GM21360 (cell line): ENCODE results near the gene PRRT4.

ENCODE experiments used
- ATAC-seq: cut with Tn5 transposase; IDR thresholded peaks from one replicate; pipeline ENCODE4 v1.9.1; 2021; ENCODE audit warnings: mild to moderate bottlenecking, moderate library complexity; ENCODE audit not compliant: unreplicated experiment

The PRRT4 gene

DNA sequence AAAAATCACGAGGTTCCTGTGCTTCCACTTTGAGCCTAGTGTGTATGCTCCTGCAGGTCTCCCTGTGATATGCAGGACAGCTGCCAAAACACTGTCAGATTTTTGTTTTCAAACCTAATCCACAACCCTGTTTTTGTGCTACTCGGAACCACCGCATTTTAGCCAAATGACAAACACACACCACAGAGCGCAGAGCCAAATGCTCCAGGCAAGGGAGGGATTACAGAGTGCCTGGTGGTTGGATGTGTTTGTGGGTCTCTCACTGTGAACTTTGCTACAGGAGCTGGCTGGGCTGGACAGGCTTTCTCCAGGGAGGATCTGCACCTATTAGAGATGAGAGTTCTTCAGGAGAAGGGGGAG, 12.0 kb downstream of the PRRT4 start:
- ATAC-seq: no peak

DNA sequence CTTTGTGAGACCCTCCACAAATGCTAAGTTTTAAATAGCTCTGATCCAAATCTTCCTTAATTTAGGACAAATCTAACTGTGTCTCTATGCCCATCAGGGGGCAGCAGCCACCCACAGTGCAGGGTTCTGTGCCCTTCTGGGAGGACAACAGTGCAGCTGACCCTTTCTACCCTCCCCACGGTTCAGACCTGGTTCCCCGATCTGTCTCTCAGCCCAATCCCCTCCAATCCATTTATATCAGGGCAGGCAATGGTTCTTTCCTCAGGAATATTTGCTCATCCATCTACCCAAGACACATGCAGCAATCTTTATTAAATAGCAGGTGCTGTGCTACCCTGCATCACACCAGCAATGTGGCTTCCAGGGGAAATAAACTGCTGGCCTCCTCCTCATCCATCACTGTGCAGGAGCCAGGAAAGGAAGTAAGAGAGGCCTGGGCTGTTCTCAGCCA, 13.8 kb downstream of the PRRT4 start:
- no peak for ATAC-seq

DNA sequence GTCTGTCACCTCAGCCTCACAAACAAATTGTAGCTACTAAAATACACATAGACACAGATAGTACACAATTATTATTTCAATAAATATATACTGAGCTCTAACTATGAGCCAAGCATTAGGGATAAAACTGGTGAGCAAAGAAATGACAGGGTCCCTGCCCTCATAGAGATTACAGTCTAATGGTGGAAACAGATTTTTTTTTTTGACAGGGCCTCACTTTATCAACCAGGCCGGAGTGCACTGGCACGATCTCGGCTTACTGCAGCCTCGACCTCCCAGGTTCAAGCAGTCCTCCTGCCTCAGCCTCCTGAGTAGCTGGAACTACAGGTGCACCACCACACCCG, 17.1 kb downstream of the PRRT4 start:
- no peak for ATAC-seq

DNA sequence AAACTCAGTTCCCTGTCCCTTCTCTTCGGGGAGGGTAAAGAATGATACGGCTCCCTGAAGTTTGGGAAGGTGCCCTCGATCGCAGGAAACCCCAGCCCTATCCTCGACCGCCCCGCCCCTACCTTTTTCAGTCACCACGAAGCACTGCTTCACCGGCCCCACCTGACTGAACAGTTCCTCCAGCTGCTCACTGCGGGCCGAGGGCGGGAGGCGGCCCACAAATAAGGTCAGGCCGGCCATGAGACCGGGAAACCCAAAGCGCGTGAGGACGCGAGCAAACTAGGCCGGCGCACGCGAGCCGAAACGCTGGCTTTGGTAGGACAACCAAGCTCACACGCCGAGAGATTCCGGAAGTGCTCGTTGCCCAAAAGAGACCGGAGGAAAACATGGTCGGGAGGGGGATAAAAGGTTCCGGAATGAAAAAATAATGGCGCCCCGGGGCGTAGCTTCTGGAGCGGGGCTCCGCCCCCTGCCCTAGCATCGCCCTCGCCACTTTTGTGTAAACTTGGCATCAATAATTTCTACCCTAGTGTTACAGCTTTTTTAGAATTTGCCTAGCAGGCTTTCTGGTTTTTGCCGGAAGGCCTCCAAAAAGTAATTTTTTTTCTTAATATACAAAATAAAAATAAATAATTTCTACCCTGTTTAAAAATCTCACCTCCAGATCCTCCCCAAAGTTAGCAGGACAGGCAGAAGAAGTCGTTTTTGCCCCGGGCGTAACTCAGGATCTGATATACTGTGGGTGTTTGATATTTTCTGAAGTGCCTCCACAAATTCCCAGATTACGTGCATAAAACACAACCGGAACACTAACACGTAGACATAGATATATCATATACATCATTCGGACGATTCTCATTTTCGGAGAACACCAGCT, 17.7 kb downstream of the PRRT4 start, which contains the start of gene RBM28:
TSS of gene RBM28 (minus strand) at position 355 of the 877 bp plus-strand sequence. CDS start at position 240, 115 bp downstream.
- ATAC-seq: peak; percentile 94

DNA sequence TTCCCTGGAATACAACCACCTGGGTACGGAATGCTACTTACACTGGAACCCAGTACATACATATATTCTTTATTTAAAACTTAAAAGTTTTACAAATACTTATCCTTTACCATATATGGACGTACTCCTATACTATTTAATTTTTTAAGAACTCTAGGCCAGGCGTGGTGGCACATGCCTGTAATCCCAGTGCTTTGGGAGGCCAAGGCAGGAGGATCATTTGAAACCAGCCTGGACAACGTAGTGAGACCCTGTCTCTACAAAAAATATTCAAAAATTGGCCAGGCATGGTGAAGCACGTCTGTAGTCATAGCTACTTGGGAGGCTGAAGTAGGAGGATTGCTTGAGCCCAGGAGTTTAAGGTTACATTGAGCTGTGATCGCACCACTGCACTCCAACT, 19.8 kb downstream of the PRRT4 start:
- ATAC-seq: no peak

DNA sequence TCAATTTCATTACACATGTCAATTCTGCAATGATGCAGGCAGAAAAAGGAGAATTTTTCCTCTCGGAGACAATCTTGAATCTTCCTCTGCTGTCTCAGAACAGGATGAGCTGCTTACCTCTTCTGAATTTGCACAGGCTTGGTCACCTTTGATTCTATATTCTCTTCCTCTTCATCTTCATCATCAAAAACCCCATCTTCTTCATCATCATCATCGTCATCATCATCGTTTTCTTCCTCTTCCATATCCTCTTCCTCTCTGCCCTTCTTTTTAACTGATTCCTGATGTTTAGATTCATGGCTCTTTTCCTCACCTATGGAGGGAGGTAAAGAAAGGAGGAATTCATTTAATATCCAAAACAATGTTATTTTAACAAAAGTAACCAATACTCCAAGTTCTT, 25.8 kb downstream of the PRRT4 start:
- no peak for ATAC-seq

DNA sequence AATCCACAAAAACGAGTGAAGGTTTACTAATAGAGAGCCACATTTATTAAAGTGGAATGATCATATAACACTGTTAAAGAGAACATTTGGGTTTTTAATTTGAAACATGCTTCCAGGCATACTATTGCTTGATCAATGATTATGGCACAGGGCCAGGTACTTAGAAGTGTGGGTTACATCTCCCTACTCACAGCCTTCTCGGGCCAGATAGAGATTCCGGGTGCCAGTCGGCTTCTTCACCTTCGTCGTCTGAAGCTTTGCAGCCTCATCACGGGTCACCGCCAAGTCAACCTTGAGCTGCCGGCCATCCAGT, 37.2 kb downstream of the PRRT4 start:
- no peak for ATAC-seq

DNA sequence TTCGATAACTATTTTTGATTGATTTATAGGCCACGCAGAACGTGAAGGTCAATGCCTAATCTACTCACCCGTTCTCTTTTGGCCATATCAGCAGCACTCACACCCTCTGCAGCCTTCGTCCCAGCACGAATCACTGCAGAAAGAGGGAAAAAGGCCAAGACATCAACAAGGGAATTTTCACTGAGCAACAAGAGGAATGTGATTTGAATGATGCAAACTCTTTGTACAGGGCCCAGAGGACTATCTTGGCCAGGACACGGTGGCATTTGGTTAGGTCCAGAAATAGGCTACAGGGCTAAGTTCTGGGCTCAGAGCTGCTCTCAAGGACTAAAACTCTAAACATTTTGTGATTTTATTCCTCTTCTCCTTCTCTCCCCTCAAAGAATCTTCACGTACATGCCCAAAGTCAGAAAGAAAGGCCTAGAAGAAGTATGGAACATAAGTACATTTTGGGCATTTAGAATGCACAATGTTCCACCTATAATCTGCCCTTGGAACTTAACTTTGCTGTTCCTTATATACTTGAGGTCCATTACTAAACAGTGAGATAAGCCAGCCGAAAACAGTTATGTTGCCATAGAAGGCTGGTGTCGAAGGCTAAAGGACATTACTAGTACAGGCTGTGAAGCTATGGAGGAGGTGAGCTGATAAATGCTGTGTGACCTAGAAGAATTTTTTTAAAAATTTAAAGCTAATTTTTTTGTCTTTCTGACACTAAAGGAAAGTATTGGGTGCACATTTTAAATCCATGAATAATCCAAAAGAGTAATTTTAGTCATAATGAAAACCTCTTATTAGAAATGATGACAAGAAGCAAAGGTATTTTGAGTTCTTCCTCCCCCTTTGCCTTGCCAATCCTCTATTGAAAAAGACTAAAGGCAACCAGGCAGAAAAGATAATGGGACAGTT, 37.8 kb downstream of the PRRT4 start:
- no peak for ATAC-seq

DNA sequence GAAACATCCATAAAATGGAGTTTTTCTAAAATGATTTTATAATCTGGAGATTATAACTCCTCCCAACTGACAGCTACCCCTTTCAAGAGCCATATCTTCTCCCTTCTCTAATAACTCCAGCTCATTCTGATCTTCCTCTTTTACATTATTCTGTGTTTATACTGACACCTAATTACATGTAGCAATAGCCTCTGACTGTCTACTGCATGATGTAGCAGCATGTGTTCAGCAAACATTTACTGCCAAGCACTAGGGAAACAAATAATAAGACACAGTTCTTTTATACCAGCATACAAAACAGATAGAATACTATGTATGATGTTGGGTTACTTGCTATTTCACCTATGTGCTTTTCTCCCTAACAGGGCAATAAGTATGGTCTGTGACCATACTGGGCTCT, 38.5 kb downstream of the PRRT4 start:
- ATAC-seq: no peak

DNA sequence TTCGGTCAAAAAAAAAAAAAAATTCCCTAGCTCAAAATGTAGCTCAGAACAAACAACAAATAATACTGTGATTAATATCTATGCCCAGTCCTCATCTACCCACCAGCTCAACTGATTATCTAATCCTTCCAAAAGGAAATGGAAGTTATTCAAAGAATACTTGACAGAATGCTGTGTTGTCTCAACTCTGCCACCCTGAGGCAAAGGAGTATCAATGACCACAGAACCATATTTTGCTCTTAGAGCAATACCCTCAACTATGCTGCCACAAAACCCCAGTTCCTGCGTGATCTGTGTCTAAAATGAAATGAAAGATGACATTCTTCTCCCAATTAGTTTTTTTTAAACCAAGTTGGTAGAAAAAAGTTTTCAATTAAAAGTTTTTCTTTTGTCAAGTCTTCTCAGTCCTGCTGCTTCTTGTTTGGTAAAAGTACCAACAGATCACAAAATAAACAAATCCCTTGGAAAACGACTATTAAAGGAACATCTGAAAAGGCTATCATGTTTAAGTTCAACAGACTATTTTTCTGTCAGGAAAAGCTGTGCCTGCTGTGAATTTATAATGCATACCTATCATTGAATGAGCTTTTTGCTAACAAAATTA, 39.3 kb downstream of the PRRT4 start:
- no peak for ATAC-seq

DNA sequence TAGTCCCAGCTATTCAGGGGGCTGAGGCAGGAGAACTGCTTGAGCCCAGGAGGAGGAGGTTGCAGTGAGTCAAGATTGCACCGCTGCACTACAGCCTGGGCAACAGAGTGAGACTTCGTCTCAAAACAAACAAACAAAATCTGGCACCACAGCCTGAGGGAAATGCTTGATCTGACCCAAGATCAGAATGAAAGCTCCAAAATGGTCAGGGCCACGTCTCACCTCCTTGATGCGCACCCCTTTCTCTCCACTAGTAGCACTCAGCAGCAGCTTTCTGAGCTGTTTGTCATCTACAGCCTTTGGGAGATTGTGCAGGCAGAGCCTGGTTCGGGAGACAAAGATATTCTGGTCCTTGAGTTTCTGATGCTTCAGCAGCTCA, 40.5 kb downstream of the PRRT4 start:
- no peak for ATAC-seq

DNA sequence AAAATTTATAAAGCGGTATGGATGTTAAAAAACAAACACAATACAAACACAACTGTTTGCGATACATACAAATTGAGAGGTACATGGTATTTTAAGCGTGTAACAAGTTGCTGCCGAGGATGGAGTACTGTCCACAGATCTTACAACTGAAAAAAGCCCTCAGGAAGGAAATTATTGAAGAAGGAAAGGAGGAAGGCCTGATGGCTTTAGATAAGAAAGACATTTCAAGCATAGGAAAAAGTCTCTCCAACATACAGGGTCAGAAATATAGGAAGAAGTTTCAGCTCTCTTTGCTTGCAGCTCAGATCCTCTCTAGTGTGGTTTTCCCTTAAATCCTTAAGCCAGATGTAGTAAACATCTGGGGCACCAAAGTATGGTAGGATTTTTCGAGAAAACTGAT, 42.8 kb downstream of the PRRT4 start:
- ATAC-seq: no peak

DNA sequence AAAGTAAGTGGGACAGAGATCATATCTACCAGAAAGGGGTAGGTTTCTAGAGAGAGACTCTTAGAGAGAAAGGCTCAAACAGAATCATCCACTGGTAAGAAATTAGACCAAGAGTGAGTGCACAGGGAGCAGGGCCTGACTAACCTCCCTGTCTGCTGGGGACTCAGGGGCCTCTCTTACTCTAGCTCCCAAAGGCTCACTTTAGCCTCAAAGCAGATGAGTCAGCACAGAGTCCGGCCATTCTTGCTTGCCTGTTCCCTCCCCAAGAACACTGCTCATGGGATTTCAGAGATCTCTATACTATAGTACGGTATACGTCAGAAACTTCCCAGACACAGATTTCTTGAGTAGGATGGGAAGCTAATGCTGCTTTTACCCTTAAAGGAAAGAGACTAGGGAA, 50.5 kb downstream of the PRRT4 start:
- no peak for ATAC-seq

DNA sequence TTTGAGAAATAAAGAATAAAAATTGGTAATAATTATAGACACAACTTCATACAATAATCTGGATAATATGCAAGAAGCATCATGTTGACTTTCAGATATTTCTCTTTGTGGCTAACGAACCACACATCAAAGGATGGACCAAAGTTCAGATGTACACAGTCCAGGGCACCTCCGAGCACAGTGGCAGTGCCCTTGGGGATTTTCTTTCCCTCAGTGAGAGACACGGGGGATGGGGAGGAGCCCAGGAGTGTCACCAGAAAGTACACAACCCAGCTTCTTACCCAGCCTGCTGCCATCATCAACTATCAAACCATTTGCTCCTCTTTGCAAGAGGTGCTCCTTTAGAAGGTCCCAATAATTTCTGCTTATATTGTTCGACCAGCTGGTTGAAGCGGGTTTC, 51.0 kb downstream of the PRRT4 start:
- ATAC-seq: no peak

DNA sequence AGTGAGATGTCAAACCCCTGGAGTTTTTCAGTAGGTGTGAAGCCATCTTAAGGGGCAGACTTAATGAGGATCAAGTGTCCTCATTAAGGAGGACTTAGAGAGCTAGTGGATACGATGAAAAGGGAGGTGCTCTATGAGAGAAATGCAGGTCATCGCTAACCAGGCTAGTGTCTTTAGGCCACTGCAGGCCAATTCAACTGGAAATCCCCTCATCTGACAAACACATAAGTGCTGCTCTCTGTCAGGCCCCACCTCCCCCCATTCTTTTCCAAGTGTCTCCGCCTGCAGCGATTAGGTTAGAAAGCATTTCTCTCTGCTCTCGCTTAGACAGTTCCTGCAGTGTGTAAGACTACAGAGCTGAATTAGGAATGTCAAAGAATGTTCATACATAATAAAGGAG, 51.5 kb downstream of the PRRT4 start:
- no peak for ATAC-seq

DNA sequence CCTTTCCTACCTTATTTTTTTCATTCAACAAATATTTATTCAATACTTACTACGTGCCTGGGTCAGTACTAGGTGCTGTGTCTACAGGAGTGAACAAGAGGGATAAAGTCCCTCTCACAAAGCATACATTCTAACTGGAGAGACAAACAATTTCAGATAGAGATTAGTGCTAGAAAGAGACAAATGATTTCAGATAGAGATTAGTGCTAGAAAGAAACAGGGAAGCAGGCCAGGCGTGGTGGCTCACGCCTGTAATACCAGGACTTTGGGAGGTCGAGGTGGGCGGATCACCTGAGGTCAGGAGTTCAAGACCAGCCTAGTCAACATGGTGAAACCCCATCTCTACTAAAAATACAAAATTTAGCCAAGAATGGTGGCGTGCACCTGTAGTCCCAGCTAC, 52.4 kb downstream of the PRRT4 start:
- no peak for ATAC-seq

DNA sequence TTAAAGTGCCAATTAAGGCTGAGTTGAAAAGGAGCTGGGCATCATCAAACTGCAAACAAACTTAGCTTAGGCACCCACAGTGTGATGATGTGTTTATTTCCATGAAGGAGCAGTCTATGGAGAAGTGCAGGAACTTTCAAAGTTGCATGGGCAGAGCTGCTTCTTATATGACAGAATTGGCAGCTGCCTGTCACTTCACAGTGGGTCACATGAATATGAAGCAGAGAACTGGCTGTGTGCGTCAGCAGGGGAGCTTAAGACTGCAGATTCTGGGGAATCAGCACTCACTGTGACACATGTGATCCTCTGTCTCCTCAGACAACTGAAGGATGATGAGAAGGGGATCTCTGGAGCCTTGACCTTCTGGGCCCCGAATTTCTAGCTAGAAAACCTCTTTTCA, 54.4 kb downstream of the PRRT4 start:
- no peak for ATAC-seq

DNA sequence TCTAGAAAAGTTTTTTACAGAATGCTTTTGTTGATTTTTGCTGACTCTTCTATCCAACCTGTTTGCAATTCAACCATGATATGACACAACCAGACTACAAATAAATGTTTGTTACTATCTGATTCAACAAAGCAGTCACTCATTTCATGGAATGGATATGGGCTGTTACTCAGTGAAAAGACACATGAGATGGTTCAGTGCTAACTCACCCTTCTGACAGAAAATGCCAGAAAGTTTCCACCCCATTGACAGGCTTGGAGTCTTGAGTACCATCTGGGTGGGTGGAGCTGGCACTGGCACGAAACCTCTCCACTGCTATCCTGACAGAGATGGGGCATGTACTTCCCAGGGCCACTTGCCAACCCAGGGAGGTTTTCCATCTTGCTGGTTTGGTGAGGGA, 57.3 kb downstream of the PRRT4 start:
- no peak for ATAC-seq

DNA sequence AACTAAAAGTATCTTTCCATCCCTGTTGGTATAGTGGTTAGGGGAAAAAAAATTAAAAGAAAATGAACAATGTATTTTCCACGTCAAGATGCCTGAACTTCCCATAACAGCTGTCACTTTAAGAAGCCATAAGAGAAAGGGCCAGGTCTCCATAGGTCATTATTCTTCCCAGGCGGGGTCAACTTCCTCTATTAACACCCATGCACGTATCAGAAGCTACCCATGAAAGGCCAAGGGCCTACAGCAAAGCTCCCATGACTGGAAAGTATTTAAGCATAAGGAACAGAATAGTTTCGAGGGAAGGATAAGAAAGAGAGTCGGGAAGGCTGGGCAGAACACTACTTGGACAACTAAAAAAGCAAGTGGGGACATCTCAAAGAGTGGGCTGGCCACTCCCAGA, 57.8 kb downstream of the PRRT4 start:
- no peak for ATAC-seq

DNA sequence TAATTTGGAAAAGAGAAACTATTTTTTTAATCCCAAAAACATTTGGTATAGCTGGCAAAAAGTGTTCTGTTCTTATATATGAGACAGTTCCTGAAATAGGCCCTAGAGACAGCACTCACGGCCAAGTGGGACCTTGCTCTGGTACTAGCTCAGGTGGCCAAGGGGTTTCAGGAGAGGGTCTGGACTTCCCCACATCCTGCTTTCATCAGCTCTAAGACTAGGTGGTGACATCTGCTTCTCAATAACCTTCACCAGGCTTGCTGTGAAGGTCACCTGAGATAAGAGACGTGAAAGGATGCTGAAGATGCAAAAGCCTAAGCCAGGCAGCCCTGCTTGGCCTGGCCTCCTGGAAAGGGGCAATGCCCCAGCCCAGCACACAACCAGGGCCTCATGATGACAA, 58.4 kb downstream of the PRRT4 start:
- ATAC-seq: no peak

DNA sequence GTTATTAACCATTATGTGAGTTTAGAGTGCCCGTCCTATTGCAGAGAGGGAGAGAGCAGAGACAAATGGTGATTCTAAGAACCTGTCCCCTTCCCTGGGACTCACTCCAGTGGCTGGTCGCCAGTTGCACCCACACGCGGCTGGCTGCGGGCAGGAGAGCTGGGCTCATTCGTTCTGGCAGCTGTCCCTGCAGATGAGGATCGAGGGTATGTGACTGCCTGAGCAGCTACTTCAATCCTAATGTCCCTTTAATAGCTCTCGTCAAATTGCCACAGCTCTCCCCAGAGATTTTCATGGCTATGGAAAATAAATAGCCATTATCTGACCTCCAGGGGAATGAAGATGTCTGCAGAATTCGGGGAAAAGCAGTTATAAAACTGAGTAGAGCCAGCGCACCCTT, 59.4 kb downstream of the PRRT4 start:
- ATAC-seq: no peak
